Liver (tissue), 9 donors: ENCODE measurements around the gene NMRAL1. TPM values are rescaled to one million over a fixed set of nuclear protein-coding genes. Genes with fewer than 3 reads are reported as not detected.

Experiments used
- DNase-seq: peaks from one replicate; pipeline ENCODE4 v3.0.0-alpha.2; 2017; ENCODE audit warnings: low spot score
- H3K27ac ChIP-seq, 2 donors: one replicate each; pipeline ENCODE4 v1.7.0; 2013; ENCODE audit warnings: inconsistent platforms in 2 of 2, low read length in 2 of 2, control low read depth in 1 of 2, low read depth in 1 of 2, mild to moderate bottlenecking in 1 of 2
- H3K27me3 ChIP-seq, 4 donors: one replicate each; pipeline versions ENCODE4 v1.6.1 to v1.7.0; 2013; ENCODE audit warnings: low read length in 3 of 4, inconsistent platforms in 1 of 4, mild to moderate bottlenecking in 1 of 4, moderate library complexity in 1 of 4; ENCODE audit not compliant: control insufficient read depth in 4 of 4, insufficient read depth in 4 of 4
- H3K36me3 ChIP-seq, 4 donors: one replicate each; pipeline versions ENCODE4 v1.6.1 to v1.7.0; 2013; ENCODE audit warnings: low read length in 3 of 4, mild to moderate bottlenecking in 3 of 4, low read depth in 1 of 4, moderate library complexity in 1 of 4; ENCODE audit not compliant: control insufficient read depth in 4 of 4, insufficient read depth in 3 of 4
- H3K4me1 ChIP-seq, 4 donors: one replicate each; pipeline versions ENCODE4 v1.6.1 to v1.7.0; 2013; ENCODE audit warnings: low read length in 3 of 4, mild to moderate bottlenecking in 3 of 4, moderate library complexity in 1 of 4; ENCODE audit not compliant: control insufficient read depth in 4 of 4, insufficient read depth in 4 of 4
- H3K4me3 ChIP-seq, 3 donors: one replicate each; pipeline versions ENCODE4 v1.6.1 to v1.7.0; 2013; ENCODE audit warnings: low read length in 3 of 3, control low read depth in 1 of 3, low read depth in 1 of 3, mild to moderate bottlenecking in 1 of 3
- H3K9ac ChIP-seq, 2 donors: one replicate each; pipeline ENCODE4 v1.7.0; 2013; ENCODE audit warnings: low read length in 2 of 2, mild to moderate bottlenecking in 2 of 2, moderate library complexity in 2 of 2, control low read depth in 1 of 2, low read depth in 1 of 2
- H3K9me3 ChIP-seq, 4 donors: one replicate each; pipeline versions ENCODE4 v1.6.1 to v1.7.0; 2013; ENCODE audit warnings: low read length in 3 of 4; ENCODE audit not compliant: control insufficient read depth in 4 of 4
- ATF3 ChIP-seq: IDR thresholded peaks from 2 replicates; pipeline ENCODE4 v1.6.1; 2016; ENCODE audit warnings: antibody characterized with exemption
- CTCF ChIP-seq: fragments of 150-350 bp; IDR thresholded peaks from 2 replicates; pipeline ENCODE4 v1.5.1; 2017; ENCODE audit warnings: improper control_type of control experiment, low read depth, low read length; ENCODE audit not compliant: missing input control
- EGR1 ChIP-seq, 2 donors: IDR thresholded peaks; 2 replicates each; pipeline ENCODE4 v1.6.1; 2016 to 2018; ENCODE audit warnings: antibody characterized with exemption in 2 of 2, low read depth in 2 of 2
- FOXA1 ChIP-seq: IDR thresholded peaks from 2 replicates; pipeline ENCODE4 v1.6.1; 2016; ENCODE audit warnings: antibody characterized with exemption
- FOXA2 ChIP-seq: IDR thresholded peaks from 2 replicates; pipeline ENCODE4 v1.6.1; 2016; ENCODE audit warnings: antibody characterized with exemption
- GABPA ChIP-seq, 2 donors: IDR thresholded peaks in 1 of 2; conservative IDR thresholded peaks in 1 of 2; 2 replicates each; pipeline ENCODE4 v1.6.1; 2016; ENCODE audit warnings: antibody characterized with exemption in 2 of 2, mild to moderate bottlenecking in 1 of 2, moderate library complexity in 1 of 2
- HNF4A ChIP-seq, 2 donors: conservative IDR thresholded peaks; 2 replicates each; pipeline ENCODE4 v1.6.1; 2016; ENCODE audit warnings: antibody characterized with exemption in 2 of 2, mild to moderate bottlenecking in 2 of 2
- HNF4G ChIP-seq: IDR thresholded peaks from 2 replicates; pipeline ENCODE4 v1.6.1; 2016; ENCODE audit warnings: antibody characterized with exemption
- JUND ChIP-seq, 2 donors: IDR thresholded peaks; 2 replicates each; pipeline ENCODE4 v1.6.1; 2016; ENCODE audit warnings: antibody characterized with exemption in 2 of 2
- MAX ChIP-seq: IDR thresholded peaks from 2 replicates; pipeline ENCODE4 v1.6.1; 2016; ENCODE audit warnings: antibody characterized with exemption
- NR2F2 ChIP-seq: IDR thresholded peaks from 2 replicates; pipeline ENCODE4 v1.6.1; 2016; ENCODE audit warnings: antibody characterized with exemption
- RAD21 ChIP-seq, 2 donors: IDR thresholded peaks; 2 replicates each; pipeline ENCODE4 v1.6.1; 2016; ENCODE audit warnings: antibody characterized with exemption in 2 of 2, mild to moderate bottlenecking in 2 of 2
- RXRA ChIP-seq, 2 donors: IDR thresholded peaks; 2 replicates each; pipeline ENCODE4 v1.6.1; 2017 to 2018; ENCODE audit warnings: antibody characterized with exemption in 2 of 2, mild to moderate bottlenecking in 1 of 2
- TAF1 ChIP-seq: conservative IDR thresholded peaks from 2 replicates; pipeline ENCODE4 v1.6.1; 2016; ENCODE audit warnings: antibody characterized with exemption, mild to moderate bottlenecking
- ZBTB33 ChIP-seq: IDR thresholded peaks from 2 replicates; pipeline ENCODE4 v1.6.1; 2016; ENCODE audit warnings: antibody characterized with exemption
- WGBS: extraction: QIAGEN DNeasy Blood & Tissue Kit; methylation state at CpG from one replicate; pipeline ENCODE4 v1.1.7; 2013; 5-methylcytosine and 5-hydroxymethylcytosine counted together
- polyA plus RNA-seq, 2 donors: library from polyadenylated mRNA; stranded (reverse) in 1 of 2; unstranded in 1 of 2; fragments of 200-250 nt in 1 of 2; fragments of >200 nt in 1 of 2; fragmentation: Nextera tagmentation in 1 of 2; extraction: Ambion mirVana in 1 of 2; gene quantifications; one replicate each; pipeline versions ENCODE4 v1.2.1 to v1.2.3, GENCODE V29; 2013 to 2015
- total RNA-seq, 2 donors: library from RNA; depleted of rRNA; stranded (reverse); fragments of >200 nt; gene quantifications; one replicate each; pipeline ENCODE4 v1.2.3, GENCODE V29; 2014
- donor health status: healthy.
- donor health status: healthy.
- donor health status: healthy.
- donor health status: healthy.
- donor health status: healthy.

Gene NMRAL1
- total and polyA plus RNA-seq, 4 donors = 20.1 to 45.4 (median 28.3) TPM

DNA sequence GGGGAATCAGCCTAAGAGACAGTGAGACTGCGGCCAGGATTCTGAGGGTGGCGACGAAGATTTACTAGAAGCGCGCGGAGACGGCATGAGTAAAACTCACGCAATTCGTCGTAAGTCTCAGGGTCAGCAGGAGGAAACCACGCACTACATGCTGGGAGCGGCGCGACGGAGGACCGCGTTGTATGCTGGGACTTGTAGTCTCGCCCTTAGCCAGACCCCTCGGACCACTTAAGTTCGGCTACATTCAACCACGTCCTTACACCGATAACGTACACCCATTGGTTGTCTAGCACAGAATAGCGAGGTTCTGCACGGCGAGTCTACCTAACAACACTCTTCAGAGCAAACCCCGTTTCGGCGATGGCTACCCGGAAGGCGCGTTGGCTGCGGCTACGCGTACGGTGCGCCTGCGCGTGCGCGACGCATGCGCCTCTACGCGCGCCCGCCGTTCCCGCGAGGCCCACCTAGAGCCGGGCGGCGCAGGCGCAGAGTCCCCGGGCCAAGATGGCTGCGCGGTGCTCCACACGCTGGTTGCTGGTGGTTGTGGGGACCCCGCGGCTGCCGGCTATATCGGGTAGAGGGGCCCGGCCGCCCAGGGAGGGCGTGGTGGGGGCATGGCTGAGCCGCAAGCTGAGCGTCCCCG is 48.9 kb downstream of the NMRAL1 start, which contains the start of gene DNAJA3 (continued):
- TF ChIP-seq CTCF (no peak), TAF1 (no peak), ATF3 (no peak), HNF4A (conservative IDR thresholded peaks at IDR 0.05) (peak in 1 of 2 donors; percentile 35), RAD21 (IDR thresholded peaks at IDR 0.05) (no peak)

- DNase-seq = no peak
- 80% methylated on average over 8 of the region's 8 CpGs for WGBS
- H3K27me3 ChIP-seq = no peaks in the 10 kb centered on the region
- H3K27ac ChIP-seq = no peak overlapping the region
- H3K4me3 ChIP-seq = no peak overlapping the region
- TF ChIP-seq ATF3 (no peak), RAD21 (IDR thresholded peaks at IDR 0.05) (no peak), FOXA1 (no peak), EGR1 (IDR thresholded peaks at IDR 0.05; ENCODE audit: low read depth in 2 of 2) (no peak), JUND (IDR thresholded peaks at IDR 0.05) (no peak), MAX (no peak), FOXA2 (no peak), ZBTB33 (no peak), HNF4A (conservative IDR thresholded peaks at IDR 0.05) (no peak), NR2F2 (no peak), GABPA (IDR thresholded peaks at IDR 0.05 in 1 of 2, conservative IDR thresholded peaks at IDR 0.05 in 1 of 2) (no peak), RXRA (IDR thresholded peaks at IDR 0.05) (no peak)
- no peaks in the 10 kb centered on the region for H3K36me3 ChIP-seq
- H3K4me1 ChIP-seq = peaks cover 0 to 12% (median 8%) of the 10 kb centered on the region in 4 donors
- no peak overlapping the region for H3K9ac ChIP-seq
- H3K9me3 ChIP-seq = no peaks in the 10 kb centered on the region
Measured at GRCh38 chr16:4420505-4421105, 53.8 kb downstream of the NMRAL1 start.

DNA sequence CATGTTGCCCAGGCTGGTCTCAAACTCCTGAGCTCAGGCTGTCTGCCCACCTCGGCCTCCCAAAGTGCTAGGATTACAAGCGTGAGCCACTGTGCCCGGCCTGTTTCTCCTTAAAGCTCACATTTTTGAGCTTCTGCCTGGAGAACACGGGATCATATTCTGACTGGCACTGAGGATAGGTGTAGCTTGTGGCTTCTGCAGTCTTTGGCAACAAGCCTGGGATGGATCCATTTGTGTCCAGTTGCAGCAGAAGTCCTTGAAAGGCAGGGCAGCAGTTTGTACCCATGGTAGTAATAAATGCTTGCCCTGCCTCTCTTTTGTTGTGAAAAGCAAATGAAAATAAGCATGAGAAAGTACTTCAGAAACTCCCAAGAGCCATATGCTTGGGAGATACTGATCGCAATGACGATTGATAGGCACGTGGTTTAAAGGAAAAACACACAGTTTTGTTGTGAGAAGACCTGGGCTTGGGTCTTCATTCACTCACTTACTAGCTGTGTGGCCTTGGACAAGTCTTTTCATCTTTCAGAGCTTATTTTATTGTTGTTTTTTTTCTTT is 54.9 kb downstream of the NMRAL1 start:
- 81% methylated on average over 7 of the region's 7 CpGs for WGBS
- Histone ChIP-seq H3K4me3 (no peak overlapping the region), H3K36me3 (no peaks in the 10 kb centered on the region), H3K9ac (no peak overlapping the region), H3K4me1 (peaks cover 0 to 21% (median 9%) of the 10 kb centered on the region in 4 donors), H3K27me3 (no peaks in the 10 kb centered on the region), H3K9me3 (no peaks in the 10 kb centered on the region), H3K27ac (no peak overlapping the region)
- DNase-seq = no peak
- TF ChIP-seq ZBTB33 (no peak), HNF4G (no peak), RXRA (IDR thresholded peaks at IDR 0.05) (no peak), HNF4A (conservative IDR thresholded peaks at IDR 0.05) (no peak)
